GM12878 (cell line): Measurements from ENCODE around the gene YIF1B. TPM values are rescaled to one million over a fixed set of nuclear protein-coding genes. Genes with fewer than 3 reads are reported as not detected.

Experiments used
- ATAC-seq: fragments of 200-7000 bp; cut with Tn5 transposase; 3 replicates; pipeline ENCODE4 v1.9.1; 2020; ENCODE audit warnings: mild to moderate bottlenecking, moderate library complexity
- BruUV-seq: library from RNA; stranded (reverse); fragments of 400-500 nt; replicated peaks from 2 replicates; lab custom pipeline; 2021; lab: Mats Ljungman, UMichigan
- CTCF ChIA-PET: fragments of 300-600 bp; sonication (Branson Sonifier 250); formaldehyde crosslinking; extraction: SDS; loops from one replicate; lab custom pipeline; 2021; ENCODE audit warnings: inconsistent platforms; lab: Yijun Ruan, JAX
- POLR2A ChIA-PET: fragments of 350-600 bp; formaldehyde crosslinking; extraction: SDS; loops from one replicate; lab custom pipeline; 2021; ENCODE audit warnings: inconsistent platforms; lab: Charles Lee
- RAD21 ChIA-PET: fragments of 300-600 bp; sonication (Branson Sonifier 250); formaldehyde crosslinking; loops from one replicate; lab custom pipeline; 2023; ENCODE audit warnings: antibody characterized with exemption; ENCODE audit not compliant: unreplicated experiment; lab: Charles Lee
- SMC1A ChIA-PET: fragments of 300-600 bp; sonication (Branson Sonifier 250); formaldehyde crosslinking; loops from one replicate; lab custom pipeline; 2023; ENCODE audit not compliant: unreplicated experiment, uncharacterized antibody; lab: Charles Lee
- DNase-seq: peaks from one replicate; pipeline ENCODE4 v3.0.0-alpha.2; 2011; ENCODE audit warnings: low read depth, low spot score
- FAIRE-seq: peaks from 3 replicates; lab custom pipeline; 2011; peaks lifted over from hg19 to GRCh38; lab: Jason Lieb, UNC
- H2AFZ ChIP-seq: 2 replicates; pipeline ENCODE4 v1.6.0; 2011; ENCODE audit warnings: low read depth, low read length, control low read depth; ENCODE audit not compliant: control insufficient read depth
- H3K27ac ChIP-seq: 2 replicates; pipeline ENCODE4 v1.5.1; 2011; ENCODE audit warnings: control low read depth; ENCODE audit not compliant: control insufficient read depth, insufficient read depth
- H3K27me3 ChIP-seq, 2 experiments: replicated peaks in 1 of 2; 2 replicates each; pipeline versions ENCODE4 v1.6.0 to v1.6.1; 2011; ENCODE audit warnings: low read length in 1 of 2; ENCODE audit not compliant: control insufficient read depth in 2 of 2, insufficient read depth in 2 of 2
- H3K36me3 ChIP-seq, 2 experiments: 2 replicates each; pipeline ENCODE4 v1.5.1; 2011; ENCODE audit warnings: low read length in 1 of 2; ENCODE audit not compliant: control insufficient read depth in 2 of 2, insufficient read depth in 2 of 2
- H3K4me1 ChIP-seq: 2 replicates; pipeline ENCODE4 v1.6.1; 2011; ENCODE audit warnings: mild to moderate bottlenecking, low read length, moderate library complexity, mixed read lengths; ENCODE audit not compliant: control insufficient read depth, insufficient read depth
- H3K4me2 ChIP-seq: 2 replicates; pipeline ENCODE4 v1.6.0; 2011; ENCODE audit warnings: control low read depth; ENCODE audit not compliant: control insufficient read depth, insufficient read depth
- H3K4me3 ChIP-seq: fragments of 200-600 bp; sonication (generic); 2 replicates; pipeline ENCODE4 v1.5.1; 2016
- H3K79me2 ChIP-seq: 2 replicates; pipeline ENCODE4 v1.6.0; 2011; ENCODE audit warnings: low read length; ENCODE audit not compliant: control insufficient read depth, insufficient read depth
- H3K9ac ChIP-seq: 2 replicates; pipeline ENCODE4 v1.8.0; 2011; ENCODE audit warnings: low read length, control low read depth, mixed read lengths; ENCODE audit not compliant: control insufficient read depth, insufficient read depth
- H3K9me3 ChIP-seq: replicated peaks from 3 replicates; pipeline ENCODE4 v1.5.1; 2011; ENCODE audit warnings: mild to moderate bottlenecking, low read length; ENCODE audit not compliant: control insufficient read depth, insufficient read depth
- H4K20me1 ChIP-seq: 2 replicates; pipeline ENCODE4 v1.6.0; 2011; ENCODE audit not compliant: control insufficient read depth, insufficient read depth
- DPF2 ChIP-seq: fragments of 450-650 bp; IDR thresholded peaks from 2 replicates; pipeline ENCODE4 v1.6.1; 2017; ENCODE audit warnings: mild to moderate bottlenecking
- FOXK2 ChIP-seq: fragments of 450-650 bp; IDR thresholded peaks from 2 replicates; pipeline ENCODE4 v1.6.1; 2017; ENCODE audit warnings: mild to moderate bottlenecking, moderate library complexity
- GATAD2B ChIP-seq: fragments of 450-650 bp; conservative IDR thresholded peaks from 2 replicates; pipeline ENCODE4 v1.6.1; 2017; ENCODE audit warnings: low read depth, mild to moderate bottlenecking, moderate library complexity
- IKZF2 ChIP-seq, 2 experiments: fragments of 450-650 bp; IDR thresholded peaks; 2 replicates each; pipeline ENCODE4 v1.6.1; 2017; ENCODE audit warnings: mild to moderate bottlenecking in 2 of 2, moderate library complexity in 2 of 2
- IRF4 ChIP-seq: IDR thresholded peaks from 2 replicates; pipeline ENCODE4 v1.6.1; 2011; ENCODE audit warnings: low read depth, low read length
- KLF5 ChIP-seq: fragments of 450-650 bp; IDR thresholded peaks from 2 replicates; pipeline ENCODE4 v1.6.1; 2014; ENCODE audit warnings: mild to moderate bottlenecking; ENCODE audit not compliant: partially characterized antibody
- MEF2A ChIP-seq: IDR thresholded peaks from 2 replicates; pipeline ENCODE4 v1.6.1; 2011; ENCODE audit warnings: low read depth, mild to moderate bottlenecking, low read length, moderate library complexity; ENCODE audit not compliant: insufficient read depth
- MEF2B ChIP-seq: fragments of 450-650 bp; IDR thresholded peaks from 2 replicates; pipeline ENCODE4 v1.6.1; 2018; ENCODE audit warnings: mild to moderate bottlenecking, moderate library complexity; ENCODE audit not compliant: partially characterized antibody, poor library complexity, severe bottlenecking
- POLR2AphosphoS5 ChIP-seq: IDR thresholded peaks from 2 replicates; pipeline ENCODE4 v1.6.1; 2011; ENCODE audit warnings: mild to moderate bottlenecking, low read length, inconsistent platforms
- POU2F2 ChIP-seq: IDR thresholded peaks from 3 replicates; pipeline ENCODE4 v1.6.1; 2011; ENCODE audit warnings: low read depth, mild to moderate bottlenecking, low read length, borderline replicate concordance
- SMAD1 ChIP-seq: fragments of 450-650 bp; IDR thresholded peaks from 2 replicates; pipeline ENCODE4 v1.6.1; 2018; ENCODE audit warnings: mild to moderate bottlenecking, low read depth; ENCODE audit not compliant: partially characterized antibody
- ZNF384 ChIP-seq: IDR thresholded peaks from 2 replicates; pipeline ENCODE4 v1.6.1; 2012; ENCODE audit warnings: low read depth, mild to moderate bottlenecking, low read length, improper control_type of control experiment, borderline replicate concordance
- WGBS: methylation state at CpG from one replicate; pipeline ENCODE4 v1.1.6; 2016; ENCODE audit warnings: low lambda C conversion rate; ENCODE audit not compliant: insufficient replicate concordance, insufficient coverage; ENCODE audit errors: missing lambda C conversion rate; 5-methylcytosine and 5-hydroxymethylcytosine counted together
- in situ Hi-C: fragments of 300-500 bp; cut with MboI; formaldehyde crosslinking; loops from 9 replicates; pipeline ENCODE4 v1.14.3; 2018; ENCODE audit warnings: mixed read lengths
- intact Hi-C: fragments of 100-400 bp; cut with micrococcal nuclease; formaldehyde crosslinking; loops from one replicate; pipeline ENCODE4 v1.14.2; 2022; ENCODE audit not compliant: unreplicated experiment
- polyA plus RNA-seq, 11 experiments: library from polyadenylated mRNA; depleted of rRNA in 4 of 11; unstranded in 6 of 11; stranded (reverse) in 5 of 11; fragments of >200 nt; fragmentation: Nextera tagmentation in 4 of 11; fragmentation: Illumina TruSeq in 1 of 11; extraction: Ambion mirVana in 4 of 11; extraction: Trizol in 1 of 11; gene quantifications; 1 replicate in 1 of 11; 2 replicates in 10 of 11; pipeline versions ENCODE4 v1.2.1 to v1.2.3, GENCODE V29; 2011 to 2016; ENCODE audit warnings: inconsistent platforms in 2 of 11, missing spikeins in 2 of 11, low read depth in 1 of 11
- total RNA-seq, 4 experiments: library from RNA; depleted of rRNA in 3 of 4; stranded (reverse); fragments of >200 nt in 3 of 4; fragmentation: Illumina TruSeq in 1 of 4; extraction: Trizol in 1 of 4; gene quantifications; 2 replicates each; pipeline versions ENCODE4 v1.2.1 to v1.2.3, GENCODE V29; 2013 to 2021
- TF ChIP-seq, protein P1 (sequence below): fragments of 450-650 bp; IDR thresholded peaks from 2 replicates; pipeline ENCODE4 v1.6.1; 2017; ENCODE audit warnings: low read depth, mild to moderate bottlenecking, moderate library complexity
- TF ChIP-seq, protein P2 (sequence below): fragments of 450-650 bp; IDR thresholded peaks from 2 replicates; pipeline ENCODE4 v1.6.1; 2017; ENCODE audit warnings: borderline replicate concordance
- TF ChIP-seq, protein P3 (sequence below), 3 experiments: IDR thresholded peaks in 2 of 3; conservative IDR thresholded peaks in 1 of 3; 2 replicates each; pipeline ENCODE4 v1.5.1; 2011; ENCODE audit warnings: low read depth in 3 of 3, low read length in 3 of 3, mild to moderate bottlenecking in 3 of 3, control low read depth in 2 of 3, moderate library complexity in 2 of 3, inconsistent platforms in 1 of 3, mixed read lengths in 1 of 3; ENCODE audit not compliant: control insufficient read depth in 2 of 3, insufficient read depth in 1 of 3; ENCODE audit errors: extremely low read depth in 1 of 3
- TF ChIP-seq, protein P4 (sequence below): IDR thresholded peaks from 2 replicates; pipeline ENCODE4 v1.6.1; 2011; ENCODE audit warnings: borderline replicate concordance, low read depth, mild to moderate bottlenecking, moderate library complexity, mixed read lengths, low read length; ENCODE audit not compliant: insufficient read depth; ENCODE audit errors: extremely low read length

Gene YIF1B
- total and polyA plus RNA-seq, 10 of the 15 experiments (the other 5 are each of a cell fraction or from before 2014, with no cell fraction given): 1.3 to 106 (median 53.5) TPM

DNA sequence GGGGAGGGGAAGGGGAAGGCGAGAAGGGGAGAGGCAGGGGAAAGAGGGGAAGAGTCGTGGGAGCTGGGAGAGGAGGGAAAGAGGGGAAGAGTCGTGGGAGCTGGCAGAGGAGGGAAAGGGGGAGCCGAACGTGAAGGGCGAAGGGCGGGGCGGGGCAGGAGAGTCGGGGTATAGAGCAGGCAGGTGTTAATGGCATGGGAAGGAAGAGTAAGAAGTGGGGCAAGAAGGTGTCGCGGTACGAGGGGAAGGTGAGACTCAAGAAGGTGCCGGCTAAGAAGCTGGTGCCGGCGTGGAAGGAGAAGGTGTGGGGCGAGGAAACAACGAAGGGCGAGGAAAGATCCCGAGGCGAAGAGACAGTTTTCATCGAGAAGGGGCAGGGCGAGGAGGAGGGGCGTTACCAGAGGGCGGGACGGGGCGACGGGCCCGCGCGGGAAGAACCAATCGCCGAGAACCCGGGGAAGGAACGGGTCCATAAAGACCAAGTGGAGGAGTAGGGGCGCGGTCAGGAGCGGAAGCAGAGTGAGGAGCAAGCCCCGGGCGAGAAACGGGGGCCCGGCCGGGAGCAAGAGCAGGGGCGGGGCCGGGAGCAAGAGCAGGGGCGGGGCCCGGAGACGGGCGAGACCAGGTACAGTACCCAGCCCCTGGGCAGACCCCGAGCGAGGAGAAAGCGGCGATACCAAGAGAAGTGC, 20.3 kb upstream of the YIF1B start:
- FAIRE-seq (peak; percentile 97), DNase-seq (peak; percentile 80), ATAC-seq (peak; percentile 90)
- Histone ChIP-seq H3K27ac (peak overlapping the region; percentile 91), H3K4me2 (peak overlapping the region; percentile 94), H3K4me3 (peak overlapping the region; percentile 79), H3K9ac (peak overlapping the region; percentile 70), H3K9me3 (no peaks in the 10 kb centered on the region), H3K36me3 (no peaks in the 10 kb centered on the region), H3K27me3 (no peaks in the 10 kb centered on the region), H2AFZ (peak overlapping the region; percentile 96), H4K20me1 (no peaks in the 10 kb centered on the region), H3K79me2 (no peaks in the 10 kb centered on the region), H3K4me1 (peaks cover 3% of the 10 kb centered on the region; the same call in 1 of the 2 replicates)
- POLR2A ChIA-PET: interaction anchor here (0.7 to 3.1 kb wide), 4 partner anchors 16 to 434 kb away, joined by 3 to 26 read pairs (median 4); partner anchors contain the start of gene PSMD8
- no TSS peak for BruUV-seq
- under 1% methylated on average over 24 of the region's 52 CpGs for WGBS
- RAD21 ChIA-PET: interaction anchor here (0.6 to 2.1 kb wide), 14 partner anchors 38 to 439 kb away, joined by 3 to 30 read pairs (median 4); partner anchors contain the start of genes FAM98C, GGN, PSMD8 and SIPA1L3
- SMC1A ChIA-PET: interaction anchor here (0.9 to 3.3 kb wide), 6 partner anchors 38 to 434 kb away, joined by 3 to 21 read pairs (median 6); partner anchors contain the start of genes PSMD8 and SIPA1L3
- intact Hi-C loops (loop anchor here (1.0 to 2.0 kb wide), 4 partner anchors 38 to 434 kb away; partner anchors contain the start of gene PSMD8), in situ Hi-C loops (loop anchor here (5.0 kb wide), 1 partner anchor 36 kb away; the partner anchor contains the start of gene PSMD8)
- CTCF ChIA-PET: interaction anchor here (0.6 to 5.3 kb wide), 17 partner anchors 15 to 595 kb away, joined by 3 to 74 read pairs (median 4); partner anchors contain the start of genes FAM98C, MRPS12, PSMD8 and SARS2
- TF ChIP-seq SMAD1 (peak; percentile 33), POLR2AphosphoS5 (0 out of 2 replicates have a peak, but pooled peaks have one; percentile 6), KLF5 (no peak), FOXK2 (0 out of 2 replicates have a peak, but pooled peaks have one; percentile 31), MEF2A (no peak), MEF2B (no peak), POU2F2 (no peak), IRF4 (no peak), ZNF384 (no peak), DPF2 (no peak), GATAD2B (no peak), IKZF2 (IDR thresholded peaks at IDR 0.05) (peak; percentile 33 to 41; a peak in 1 of 4 replicates)
- TF ChIP-seq, protein P1, sequence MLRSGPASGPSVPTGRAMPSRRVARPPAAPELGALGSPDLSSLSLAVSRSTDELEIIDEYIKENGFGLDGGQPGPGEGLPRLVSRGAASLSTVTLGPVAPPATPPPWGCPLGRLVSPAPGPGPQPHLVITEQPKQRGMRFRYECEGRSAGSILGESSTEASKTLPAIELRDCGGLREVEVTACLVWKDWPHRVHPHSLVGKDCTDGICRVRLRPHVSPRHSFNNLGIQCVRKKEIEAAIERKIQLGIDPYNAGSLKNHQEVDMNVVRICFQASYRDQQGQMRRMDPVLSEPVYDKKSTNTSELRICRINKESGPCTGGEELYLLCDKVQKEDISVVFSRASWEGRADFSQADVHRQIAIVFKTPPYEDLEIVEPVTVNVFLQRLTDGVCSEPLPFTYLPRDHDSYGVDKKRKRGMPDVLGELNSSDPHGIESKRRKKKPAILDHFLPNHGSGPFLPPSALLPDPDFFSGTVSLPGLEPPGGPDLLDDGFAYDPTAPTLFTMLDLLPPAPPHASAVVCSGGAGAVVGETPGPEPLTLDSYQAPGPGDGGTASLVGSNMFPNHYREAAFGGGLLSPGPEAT: no peak; the same call in 1 of the 2 replicates
- TF ChIP-seq, protein P2, sequence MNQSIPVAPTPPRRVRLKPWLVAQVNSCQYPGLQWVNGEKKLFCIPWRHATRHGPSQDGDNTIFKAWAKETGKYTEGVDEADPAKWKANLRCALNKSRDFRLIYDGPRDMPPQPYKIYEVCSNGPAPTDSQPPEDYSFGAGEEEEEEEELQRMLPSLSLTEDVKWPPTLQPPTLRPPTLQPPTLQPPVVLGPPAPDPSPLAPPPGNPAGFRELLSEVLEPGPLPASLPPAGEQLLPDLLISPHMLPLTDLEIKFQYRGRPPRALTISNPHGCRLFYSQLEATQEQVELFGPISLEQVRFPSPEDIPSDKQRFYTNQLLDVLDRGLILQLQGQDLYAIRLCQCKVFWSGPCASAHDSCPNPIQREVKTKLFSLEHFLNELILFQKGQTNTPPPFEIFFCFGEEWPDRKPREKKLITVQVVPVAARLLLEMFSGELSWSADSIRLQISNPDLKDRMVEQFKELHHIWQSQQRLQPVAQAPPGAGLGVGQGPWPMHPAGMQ: no peak
- TF ChIP-seq, protein P3, sequence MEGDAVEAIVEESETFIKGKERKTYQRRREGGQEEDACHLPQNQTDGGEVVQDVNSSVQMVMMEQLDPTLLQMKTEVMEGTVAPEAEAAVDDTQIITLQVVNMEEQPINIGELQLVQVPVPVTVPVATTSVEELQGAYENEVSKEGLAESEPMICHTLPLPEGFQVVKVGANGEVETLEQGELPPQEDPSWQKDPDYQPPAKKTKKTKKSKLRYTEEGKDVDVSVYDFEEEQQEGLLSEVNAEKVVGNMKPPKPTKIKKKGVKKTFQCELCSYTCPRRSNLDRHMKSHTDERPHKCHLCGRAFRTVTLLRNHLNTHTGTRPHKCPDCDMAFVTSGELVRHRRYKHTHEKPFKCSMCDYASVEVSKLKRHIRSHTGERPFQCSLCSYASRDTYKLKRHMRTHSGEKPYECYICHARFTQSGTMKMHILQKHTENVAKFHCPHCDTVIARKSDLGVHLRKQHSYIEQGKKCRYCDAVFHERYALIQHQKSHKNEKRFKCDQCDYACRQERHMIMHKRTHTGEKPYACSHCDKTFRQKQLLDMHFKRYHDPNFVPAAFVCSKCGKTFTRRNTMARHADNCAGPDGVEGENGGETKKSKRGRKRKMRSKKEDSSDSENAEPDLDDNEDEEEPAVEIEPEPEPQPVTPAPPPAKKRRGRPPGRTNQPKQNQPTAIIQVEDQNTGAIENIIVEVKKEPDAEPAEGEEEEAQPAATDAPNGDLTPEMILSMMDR (IDR thresholded peaks at IDR 0.05 in 2 of 3, conservative IDR thresholded peaks at IDR 0.05 in 1 of 3; ENCODE audit: control insufficient read depth in 2 of 3, extremely low read depth in 1 of 3, insufficient read depth in 1 of 3, low read depth in 3 of 3, low read length in 3 of 3): no peak
- TF ChIP-seq, protein P4, sequence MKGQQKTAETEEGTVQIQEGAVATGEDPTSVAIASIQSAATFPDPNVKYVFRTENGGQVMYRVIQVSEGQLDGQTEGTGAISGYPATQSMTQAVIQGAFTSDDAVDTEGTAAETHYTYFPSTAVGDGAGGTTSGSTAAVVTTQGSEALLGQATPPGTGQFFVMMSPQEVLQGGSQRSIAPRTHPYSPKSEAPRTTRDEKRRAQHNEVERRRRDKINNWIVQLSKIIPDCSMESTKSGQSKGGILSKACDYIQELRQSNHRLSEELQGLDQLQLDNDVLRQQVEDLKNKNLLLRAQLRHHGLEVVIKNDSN: no peak
